Activated CD4-positive, alpha-beta T cell treated with anti-CD3 and anti-CD28 coated beads, Interleukin-2, amount 50 U/mL, for 48 hours (primary cell): ENCODE data around the gene ETV5.

Experiments
- DNase-seq, 2 experiments: peaks; one replicate each; pipeline ENCODE4 v3.0.0-alpha.2; 2020

Gene ETV5

DNA sequence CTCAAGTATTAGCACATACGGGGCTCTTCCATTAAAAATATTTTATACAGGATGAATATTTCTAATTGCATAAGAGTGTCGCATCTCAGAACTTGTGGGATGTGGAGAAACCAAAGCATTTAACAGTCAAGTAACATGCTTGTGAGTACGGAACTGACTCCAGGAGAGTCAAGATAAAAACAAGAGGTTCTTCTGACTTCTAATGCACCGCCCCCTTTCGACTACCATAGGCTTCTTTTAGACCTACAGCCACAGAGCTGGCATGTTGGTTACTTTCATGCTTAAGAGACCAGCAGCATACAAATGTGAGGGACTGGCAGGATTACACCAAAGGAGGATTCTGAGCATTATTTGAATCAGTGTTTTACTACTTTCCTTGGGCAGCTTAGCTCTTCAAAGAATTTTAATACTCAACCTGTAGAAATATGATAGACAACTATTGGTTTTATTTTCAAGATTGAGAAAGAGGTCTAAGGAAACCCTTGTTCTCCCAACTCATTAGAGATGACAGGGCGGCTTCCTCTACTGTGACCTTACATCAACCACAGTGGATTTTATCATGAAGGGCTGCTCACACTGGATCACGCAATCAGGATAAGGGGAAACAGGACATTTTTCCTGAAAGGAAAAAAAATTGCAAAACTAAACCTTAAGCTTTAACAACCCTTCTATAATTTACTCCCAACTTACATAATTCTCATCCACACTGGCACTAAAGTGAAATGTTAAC lies 14.0 kb downstream of the ETV5 start:
- no peak for DNase-seq

DNA sequence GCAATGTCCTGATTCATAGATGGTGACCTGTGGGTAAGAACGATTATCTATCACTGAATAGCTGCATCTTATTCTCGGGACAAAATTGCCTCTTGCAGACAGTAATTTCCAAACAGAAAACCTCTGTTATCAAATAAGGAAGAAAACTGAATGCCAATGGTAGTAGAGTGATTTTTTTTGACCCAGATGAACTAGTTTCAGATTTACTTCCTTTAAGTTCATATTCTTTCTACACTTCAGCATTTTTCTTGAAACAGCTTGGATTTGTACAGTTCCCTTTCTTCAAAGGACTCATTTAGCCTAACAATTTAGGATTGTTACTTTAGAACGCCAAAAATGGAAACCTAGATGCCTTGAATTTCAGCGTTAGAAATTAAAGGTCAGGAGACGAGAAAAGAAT lies 14.6 kb downstream of the ETV5 start:
- no peak for DNase-seq

DNA sequence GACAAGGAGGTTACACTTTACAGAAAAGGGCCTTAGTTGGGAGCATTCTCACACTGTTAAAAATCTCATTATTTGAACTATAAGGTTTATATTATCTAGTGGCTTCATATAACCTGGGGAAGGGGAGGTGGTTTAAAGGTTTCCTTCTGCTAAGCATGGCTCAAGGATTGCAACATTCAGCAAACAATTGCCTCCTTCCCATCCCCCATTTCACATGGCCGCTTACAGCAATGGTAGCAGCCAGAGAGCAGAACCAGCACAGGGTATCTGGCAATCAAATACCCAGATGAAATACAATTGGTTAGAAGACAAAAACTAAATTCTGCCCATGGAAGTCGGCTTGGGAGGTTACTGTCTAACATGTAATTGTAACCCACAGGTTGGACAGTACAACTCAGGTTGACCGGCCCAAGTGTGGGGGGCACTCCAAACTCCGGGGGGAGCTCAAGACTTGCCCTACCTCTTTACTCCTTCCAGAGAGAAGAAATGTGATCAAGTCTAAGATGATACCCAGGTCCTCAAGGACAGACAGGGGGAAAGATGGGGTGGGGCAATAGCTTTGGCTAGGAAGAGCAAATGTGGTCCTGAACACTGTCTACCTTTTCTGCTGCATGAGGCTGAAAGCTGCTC lies 15.5 kb downstream of the ETV5 start:
- no peak for DNase-seq

DNA sequence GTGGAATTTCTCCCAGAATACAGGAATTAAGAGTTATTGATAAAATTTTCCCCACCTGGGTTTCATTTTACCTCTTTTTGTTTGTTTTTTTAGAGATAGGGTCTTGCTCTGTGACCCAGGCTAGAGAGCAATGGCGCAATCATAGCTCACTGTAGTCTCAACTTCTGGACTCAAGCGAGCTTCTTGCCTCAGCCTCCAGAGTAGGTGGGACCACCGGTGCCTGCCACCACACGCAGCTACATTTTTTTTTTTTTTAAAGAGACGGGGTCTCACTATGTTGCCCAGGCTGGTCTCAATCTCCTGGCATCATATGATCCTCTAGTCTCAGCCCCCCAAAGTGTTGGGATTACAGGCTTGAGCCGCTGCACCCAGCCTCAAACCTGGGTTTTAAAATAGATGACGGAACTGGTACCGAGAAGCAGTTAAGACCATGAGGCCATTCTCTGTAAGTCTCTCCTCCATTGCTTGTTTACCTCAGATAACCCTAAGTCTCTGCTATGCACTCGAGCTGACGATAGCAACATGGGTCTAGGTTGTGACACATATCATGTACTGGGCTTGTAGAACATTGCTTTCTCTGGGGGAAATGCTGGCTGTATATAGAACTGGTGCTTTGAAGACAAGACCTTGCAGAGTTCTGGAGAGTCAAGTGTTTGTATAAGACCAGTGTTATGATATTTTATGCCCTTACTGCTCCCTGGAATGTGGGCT lies 16.4 kb downstream of the ETV5 start:
- DNase-seq, result no peak

DNA sequence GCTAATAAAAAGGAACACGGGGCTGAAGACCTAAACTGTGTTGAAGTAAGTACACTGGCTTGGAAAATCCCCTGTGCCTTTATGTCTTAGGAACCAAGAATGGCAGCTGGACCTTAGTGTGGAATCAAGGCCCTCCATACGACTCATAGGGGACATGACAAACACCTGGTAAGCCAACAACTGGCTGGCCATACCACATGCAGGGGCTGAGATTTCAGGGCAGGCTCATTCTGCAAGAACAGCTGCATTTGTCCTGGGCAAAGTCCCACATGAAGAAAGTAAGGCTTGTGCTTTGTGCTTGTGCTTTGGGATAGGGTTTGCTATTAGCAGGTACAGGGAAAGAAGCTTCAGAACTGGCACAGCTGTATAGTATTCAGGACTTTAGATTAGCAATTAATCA lies 18.0 kb downstream of the ETV5 start:
- no peak for DNase-seq

DNA sequence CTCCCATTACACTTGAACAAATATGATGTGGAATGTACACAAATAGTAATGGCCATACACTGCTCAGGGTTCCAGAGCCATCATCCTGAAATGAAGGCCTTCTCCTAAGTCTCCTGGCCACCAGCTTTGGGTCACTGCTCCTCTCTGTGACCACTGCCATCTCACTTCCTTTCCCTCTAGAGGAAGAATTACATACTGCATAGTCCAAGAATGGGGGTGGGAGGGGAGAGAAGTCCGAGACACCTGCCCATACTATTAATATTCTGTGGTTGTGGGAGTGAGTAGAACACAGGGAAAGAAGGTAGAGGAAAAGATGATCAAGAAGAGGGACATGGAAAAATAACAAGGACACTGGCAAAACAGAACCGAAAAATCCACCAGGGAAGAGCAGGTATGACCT lies 20.6 kb downstream of the ETV5 start:
- DNase-seq, result no peak

DNA sequence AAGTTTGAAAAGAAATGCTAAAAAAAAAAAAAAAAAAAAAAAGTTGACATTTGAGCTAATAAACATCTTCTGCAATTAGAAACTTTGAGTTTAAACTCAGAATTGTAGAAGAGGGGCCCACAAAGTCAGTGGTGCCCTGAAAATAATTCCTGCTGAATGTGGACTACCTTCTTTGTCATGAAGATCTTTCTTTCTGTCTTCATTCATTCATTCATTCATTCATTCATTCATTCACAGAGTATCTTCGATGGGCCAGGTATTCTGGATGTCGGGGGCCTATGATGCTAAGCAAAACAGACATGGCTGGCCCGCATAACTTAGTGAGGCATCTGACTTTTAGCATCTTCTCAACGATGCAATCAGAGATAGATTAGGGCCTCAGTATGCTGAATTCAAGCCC lies 24.6 kb downstream of the ETV5 start:
- DNase-seq, result no peak

DNA sequence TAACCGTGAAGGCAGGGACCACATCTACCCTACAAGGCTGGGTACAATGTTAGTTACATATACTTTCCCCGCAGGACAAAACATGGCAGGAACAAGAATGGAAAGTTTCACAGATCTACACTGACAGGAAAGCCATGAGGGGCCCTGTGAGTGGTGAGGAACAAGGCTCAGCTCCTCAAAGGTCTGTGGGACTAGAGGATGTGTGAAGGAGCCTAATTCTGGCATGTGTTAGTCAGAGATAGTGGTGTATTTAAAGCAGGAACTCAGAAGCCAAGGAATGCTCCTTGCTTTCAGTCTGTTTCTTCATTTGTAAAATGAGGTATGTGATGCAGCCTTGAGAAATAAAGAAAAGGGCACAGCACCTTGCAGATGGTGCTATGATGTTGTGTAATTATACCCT lies 25.1 kb downstream of the ETV5 start:
- DNase-seq, result no peak

DNA sequence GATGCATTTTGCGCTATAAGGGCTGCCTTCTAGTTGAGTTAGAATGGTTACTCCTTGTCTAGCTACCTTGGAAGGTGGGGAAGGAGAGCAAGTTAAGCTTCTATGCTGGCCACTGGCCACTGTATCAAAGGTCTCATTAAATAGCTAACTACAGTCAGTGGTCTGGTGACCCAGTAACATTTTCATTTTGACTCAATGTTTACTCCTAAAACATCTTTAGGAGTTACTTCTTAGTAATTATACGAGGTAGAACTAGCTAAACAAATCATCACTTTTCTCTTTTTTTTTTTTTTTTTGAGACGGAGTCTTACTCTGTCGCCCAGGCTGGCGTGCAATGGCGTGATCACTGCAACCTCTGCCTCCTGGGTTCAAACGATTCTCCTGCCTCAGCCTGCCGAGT lies 26.7 kb downstream of the ETV5 start:
- DNase-seq, result no peak

DNA sequence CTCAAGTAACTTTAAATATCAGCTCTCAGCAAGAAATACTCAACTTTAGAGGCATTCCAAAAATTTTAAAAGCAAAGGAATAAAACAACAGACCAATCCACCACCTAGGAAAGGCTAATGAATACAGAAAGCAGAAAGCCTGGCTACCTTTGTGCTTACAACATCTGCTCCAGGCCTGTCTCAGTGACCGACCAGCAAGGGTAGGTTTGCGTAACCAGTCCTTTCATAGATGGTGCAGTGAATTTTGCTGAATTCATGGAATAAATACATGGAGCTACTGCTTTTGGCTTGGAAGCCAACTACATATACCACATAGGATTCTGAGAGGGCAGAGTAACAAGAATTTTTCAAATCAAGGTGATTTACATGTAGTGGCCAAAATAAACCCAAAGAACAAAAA lies 27.2 kb downstream of the ETV5 start:
- DNase-seq, result no peak

DNA sequence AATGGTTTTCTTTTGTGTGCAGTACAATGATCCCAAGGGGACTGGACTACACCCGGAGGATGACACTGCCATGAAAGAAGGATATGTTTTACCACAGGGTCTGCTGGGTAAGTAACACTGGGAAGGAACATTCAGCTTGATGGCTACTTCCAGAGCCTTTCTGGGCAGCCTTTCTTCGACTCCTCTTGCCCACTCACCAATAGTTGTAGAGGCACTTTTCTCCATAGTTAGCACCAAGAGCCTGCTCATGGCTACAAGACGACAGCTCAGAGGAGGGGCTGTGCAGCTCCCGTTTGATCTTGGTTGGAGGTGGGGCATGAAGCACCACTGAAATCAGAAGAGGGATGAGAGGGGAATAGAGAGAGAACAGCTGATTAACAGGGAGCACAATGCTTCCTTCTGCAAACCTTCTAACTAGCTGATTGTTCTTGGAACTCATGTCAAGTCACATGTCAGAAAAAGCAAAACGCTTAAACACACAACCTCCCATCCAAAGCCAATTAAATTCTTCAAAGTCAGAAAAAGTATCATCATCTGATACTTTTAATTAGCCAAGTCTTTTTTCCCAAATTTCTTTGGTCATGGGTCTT lies 27.9 kb downstream of the ETV5 start:
- DNase-seq, result no peak

DNA sequence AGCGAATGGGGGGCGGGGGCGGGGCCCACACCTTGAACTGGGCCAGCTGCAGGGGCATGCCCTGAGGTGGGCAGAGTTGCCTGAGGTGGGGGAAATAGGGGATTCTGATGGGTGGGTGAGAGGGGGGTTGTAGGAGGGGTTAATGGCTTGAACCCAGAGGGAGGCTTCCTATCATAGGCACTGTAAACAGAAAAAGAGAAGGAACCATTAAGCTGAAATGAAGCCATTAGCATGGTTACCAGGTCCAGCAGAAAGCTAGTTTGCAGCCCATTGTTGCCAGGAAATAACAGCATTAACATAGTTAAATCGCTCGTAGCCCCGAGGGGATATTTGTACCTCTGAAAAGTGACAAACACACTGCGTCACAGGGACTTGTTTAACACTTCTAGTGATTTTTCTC lies 29.0 kb downstream of the ETV5 start:
- DNase-seq, result no peak

DNA sequence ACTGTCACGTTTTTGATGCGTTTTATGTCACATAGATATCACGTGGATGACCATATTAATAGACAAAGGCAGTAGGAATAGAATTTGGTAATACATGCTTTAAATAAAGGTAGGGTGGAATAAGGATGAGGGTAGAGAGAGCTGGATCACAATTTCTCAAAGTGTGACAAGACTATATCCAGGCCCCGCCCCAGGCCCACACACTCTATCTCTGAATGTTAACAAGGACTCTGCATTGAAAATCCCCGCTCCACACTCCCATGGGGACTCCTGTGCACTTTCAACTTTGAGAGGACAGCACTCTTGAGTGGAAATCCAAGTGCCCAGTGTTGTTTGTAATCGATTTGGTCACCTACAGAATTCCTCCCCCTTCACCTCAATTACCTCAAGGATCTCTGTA lies 31.4 kb downstream of the ETV5 start:
- no peak for DNase-seq

DNA sequence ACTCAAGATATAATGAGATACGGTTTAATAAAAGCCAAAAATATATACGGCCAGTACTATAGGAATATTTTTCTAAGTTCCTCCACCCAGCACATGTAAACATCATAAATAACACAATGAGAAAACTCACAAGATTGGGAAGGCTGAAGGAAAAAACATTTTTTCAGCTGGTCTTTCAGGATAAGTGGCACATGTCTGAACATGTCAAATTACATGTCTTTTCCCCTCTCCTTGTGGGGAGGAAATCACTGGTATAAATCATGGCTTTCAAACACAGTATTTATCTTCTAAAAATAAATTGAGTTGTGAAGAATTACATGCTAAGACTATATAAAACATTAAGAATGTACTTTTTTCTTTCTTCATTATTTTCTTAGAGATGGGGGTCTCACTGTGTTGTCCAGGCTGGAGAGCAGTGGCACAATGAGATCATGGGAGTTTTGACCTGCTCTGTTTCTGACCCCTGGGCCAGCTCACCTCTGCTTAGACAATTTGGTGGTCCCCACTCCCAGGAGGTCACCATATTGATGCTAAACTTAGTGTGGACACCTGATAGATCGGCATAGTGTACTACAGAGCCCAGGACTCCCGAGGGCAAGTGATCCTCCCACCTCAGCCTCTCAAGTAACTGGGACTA lies 32.8 kb downstream of the ETV5 start:
- DNase-seq, result no peak

DNA sequence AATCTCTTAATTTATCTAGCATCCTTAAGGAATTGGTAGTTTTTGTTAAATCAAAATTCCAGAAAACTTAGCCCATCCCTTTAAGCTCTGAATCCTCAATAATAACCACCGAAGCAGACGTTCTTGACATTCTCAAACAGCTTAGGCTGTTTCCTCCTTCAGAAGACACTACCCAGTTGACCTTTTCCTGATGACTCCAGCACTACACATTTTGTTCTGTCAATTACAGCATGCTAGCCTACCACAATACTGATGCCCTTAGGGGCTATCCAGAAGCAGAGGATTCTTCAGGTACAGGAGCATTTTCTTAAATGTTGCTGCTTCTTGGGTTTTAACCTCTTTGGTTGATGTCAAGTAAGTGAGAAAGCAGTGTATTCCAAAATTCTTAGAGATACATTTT lies 33.4 kb downstream of the ETV5 start:
- no peak for DNase-seq

DNA sequence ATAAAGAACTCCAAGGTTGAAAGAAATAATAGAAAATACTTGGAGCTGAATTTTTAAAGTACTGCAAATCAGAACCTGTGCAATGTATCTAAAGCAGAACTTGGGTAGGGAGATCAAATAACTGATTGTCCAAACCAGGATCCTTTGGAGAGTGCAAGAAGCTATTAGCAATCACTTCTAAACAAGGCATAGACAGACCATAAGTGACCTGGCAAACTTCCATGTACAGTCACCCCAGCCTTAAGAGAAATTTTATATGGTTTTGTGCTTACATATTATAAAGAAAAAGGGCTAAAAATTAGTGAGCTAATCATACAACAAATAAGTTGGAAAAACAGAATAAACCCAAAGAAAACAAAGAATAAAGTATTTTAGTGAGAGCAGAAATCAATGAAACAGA lies 35.2 kb downstream of the ETV5 start:
- DNase-seq, result no peak

DNA sequence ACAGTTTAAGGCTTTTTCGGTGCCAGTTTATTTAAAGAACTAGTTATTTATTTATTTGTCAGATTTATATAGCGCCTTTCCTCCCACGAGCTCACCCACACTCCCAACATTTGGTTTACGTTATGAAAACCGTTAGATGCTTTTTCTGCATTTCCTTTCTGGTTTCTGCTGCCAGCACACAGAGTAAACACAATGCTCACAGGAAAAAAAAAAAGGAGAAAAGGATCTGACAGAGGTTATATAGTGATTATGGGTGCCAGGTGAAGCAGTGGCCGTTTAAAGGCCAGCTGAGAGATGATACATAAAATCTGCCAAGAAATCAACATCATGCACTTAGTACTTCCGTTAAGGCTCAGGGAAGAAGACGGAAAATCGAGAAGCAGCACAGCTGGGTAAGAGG lies 37.9 kb downstream of the ETV5 start:
- DNase-seq, result no peak

DNA sequence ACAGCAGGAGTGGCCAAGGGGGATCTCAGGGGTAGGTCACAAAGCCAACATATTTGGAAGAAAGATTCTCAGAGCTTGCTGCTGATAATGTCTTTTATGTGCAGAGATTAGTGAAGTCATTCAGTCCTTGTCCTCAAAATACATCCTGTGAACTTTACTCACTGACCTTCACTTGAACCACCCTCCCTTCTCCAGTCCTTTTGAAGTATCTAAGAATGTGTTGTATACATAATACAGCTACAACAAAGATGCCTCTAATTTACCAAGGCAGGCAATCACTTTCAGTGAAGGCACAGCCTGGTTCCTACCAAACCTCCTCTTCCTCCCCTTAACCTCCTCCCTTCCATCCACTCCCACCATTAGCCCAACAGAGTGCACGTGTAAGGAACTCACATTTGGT lies 38.3 kb downstream of the ETV5 start:
- no peak for DNase-seq

DNA sequence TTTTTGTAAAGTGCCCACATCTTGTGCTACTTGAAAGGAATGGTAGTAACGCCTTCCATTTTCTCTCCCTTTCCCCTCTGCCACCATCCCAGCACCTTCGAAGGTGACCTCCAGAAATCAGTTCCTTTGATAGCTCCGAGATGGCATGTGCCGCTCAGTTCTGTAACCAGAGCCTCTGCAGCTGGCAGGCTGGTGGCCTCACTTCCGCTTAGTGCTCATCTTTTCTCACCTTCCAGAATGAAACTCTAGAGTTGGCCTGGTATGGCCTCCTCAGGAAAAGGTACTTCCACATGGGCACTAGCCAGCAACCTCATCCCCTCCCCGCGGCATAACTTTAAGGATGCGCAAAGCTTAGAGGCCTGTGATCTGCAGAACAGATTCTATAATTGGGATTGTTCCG lies 38.8 kb downstream of the ETV5 start:
- DNase-seq, result no peak

DNA sequence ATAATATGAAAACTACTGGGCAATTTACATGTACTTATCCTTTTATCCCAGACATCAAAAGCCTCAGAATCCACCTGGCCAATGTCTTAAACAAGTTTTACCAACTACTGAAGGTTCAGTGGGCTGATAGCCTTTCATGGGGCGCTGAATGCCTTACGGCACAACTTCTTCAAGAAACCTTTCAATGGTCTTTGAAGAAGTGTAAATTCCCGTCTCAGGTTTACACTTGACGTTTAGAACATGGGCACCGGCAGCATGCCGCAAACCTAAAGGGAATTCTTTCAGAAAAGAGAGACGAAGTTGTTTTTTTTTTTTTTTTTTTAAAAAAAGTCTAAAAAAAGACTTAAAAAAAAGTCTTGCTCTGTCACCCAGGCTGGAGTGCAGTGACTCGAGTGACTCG lies 39.7 kb downstream of the ETV5 start:
- DNase-seq, result no peak

DNA sequence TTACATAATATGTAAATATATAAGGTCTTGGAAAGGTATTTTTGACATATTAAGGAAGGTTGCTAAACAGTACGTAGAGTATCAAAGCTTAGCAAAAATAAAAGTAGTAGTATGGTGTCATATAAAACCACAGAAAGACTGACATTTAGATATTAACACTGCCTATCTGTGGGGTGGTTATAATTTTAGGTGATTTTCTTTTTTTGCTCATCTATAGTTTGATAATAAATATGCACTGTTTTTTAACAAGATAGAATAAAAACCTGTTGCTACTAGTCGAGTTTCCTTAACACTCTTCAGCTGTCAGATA lies 40.7 kb downstream of the ETV5 start:
- no peak for DNase-seq

DNA sequence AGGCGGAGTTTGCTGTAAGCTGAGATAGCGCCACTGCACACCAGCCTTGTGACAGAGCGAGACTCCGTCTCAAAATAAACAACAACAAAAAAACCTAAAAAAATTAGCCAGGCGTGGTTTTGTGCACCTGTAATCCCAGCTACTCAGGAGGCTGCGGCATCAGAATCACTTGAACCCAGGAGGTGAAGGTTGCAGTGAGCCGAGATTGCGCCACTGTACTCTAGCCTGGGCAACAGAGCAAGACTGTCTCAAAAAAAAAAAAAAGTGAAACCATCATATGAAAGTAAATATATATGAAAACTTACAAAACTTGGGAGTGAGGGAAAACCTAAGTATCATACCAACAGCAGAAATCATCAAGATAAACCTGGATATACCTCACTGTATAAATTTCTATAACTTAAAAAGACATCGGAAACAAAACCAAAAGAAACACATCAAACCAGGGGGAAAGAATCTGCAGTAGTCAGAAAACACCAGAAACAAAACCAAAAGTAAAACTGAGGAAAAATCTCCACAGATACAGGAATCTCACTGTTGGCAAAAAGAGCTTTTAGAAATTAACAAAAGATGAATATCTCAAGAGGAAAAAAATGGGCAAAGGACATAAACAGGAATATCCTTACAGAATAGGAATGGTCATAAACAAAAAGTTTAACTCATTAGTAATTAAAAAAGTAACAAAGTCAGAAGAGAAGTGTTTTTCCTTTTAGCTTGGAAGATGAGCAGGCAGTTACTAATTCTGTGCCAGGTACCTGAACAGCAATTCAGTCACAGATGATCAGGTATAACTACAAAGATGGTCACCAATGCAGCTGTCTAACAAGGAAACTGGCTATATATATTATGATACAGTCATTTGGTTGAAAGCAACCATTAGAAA lies 41.3 kb downstream of the ETV5 start:
- DNase-seq, result no peak

DNA sequence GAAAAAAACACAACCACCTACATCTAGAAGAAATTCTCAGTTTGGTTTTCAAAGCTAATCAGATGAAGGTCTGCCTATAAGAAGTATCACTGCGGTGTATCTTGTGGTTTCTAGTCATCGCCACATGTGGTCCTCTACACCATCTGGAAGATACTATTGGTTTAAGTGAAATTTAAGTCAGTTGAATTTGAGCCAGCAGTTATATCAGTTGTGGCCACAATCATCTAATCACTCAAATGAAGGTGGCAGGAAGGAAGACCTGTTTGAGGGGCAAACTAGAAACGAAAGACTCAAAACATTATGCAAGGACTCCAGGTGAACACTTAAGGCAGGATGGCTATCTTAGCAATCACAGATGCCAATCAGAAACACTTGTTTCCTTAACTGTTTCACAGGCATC lies 48.7 kb downstream of the ETV5 start:
- DNase-seq, result peak; percentile 12 to 26
